GM23338 (cell line): ENCODE data around the gene GNA12.

Source experiments
- CTCF ChIP-seq, 2 experiments: fragments of 200-600 bp in 1 of 2; sonication (generic) in 1 of 2; conservative IDR thresholded peaks; 2 replicates each; pipeline versions ENCODE4 v1.5.1 to v1.6.1; 2016 to 2017; ENCODE audit warnings: antibody characterized with exemption in 2 of 2, low read depth in 2 of 2, mild to moderate bottlenecking in 2 of 2, moderate library complexity in 1 of 2
- EZH2phosphoT487 ChIP-seq: fragments of 200-600 bp; sonication (generic); IDR thresholded peaks from one replicate; pipeline ENCODE4 v1.8.1; 2018; ENCODE audit warnings: antibody characterized with exemption; ENCODE audit not compliant: unreplicated experiment
- POLR2AphosphoS5 ChIP-seq: IDR thresholded peaks from 2 replicates; pipeline ENCODE4 v1.6.1; 2016; ENCODE audit warnings: antibody characterized with exemption, low read depth
- REST ChIP-seq: IDR thresholded peaks from one replicate; pipeline ENCODE4 v1.6.1; 2018; ENCODE audit warnings: antibody characterized with exemption; ENCODE audit not compliant: unreplicated experiment

GRCh38 chr7:2798669-2799068 is 45.4 kb downstream of the GNA12 start:
- TF ChIP-seq REST, result no peak
- TF ChIP-seq CTCF (conservative IDR thresholded peaks at IDR 0.05; ENCODE audit: low read depth in 2 of 2), result no peak
- TF ChIP-seq EZH2phosphoT487, result no peak
- TF ChIP-seq POLR2AphosphoS5, result no peak
